ENCODE results near the gene KRT36.

Gene KRT36

DNA sequence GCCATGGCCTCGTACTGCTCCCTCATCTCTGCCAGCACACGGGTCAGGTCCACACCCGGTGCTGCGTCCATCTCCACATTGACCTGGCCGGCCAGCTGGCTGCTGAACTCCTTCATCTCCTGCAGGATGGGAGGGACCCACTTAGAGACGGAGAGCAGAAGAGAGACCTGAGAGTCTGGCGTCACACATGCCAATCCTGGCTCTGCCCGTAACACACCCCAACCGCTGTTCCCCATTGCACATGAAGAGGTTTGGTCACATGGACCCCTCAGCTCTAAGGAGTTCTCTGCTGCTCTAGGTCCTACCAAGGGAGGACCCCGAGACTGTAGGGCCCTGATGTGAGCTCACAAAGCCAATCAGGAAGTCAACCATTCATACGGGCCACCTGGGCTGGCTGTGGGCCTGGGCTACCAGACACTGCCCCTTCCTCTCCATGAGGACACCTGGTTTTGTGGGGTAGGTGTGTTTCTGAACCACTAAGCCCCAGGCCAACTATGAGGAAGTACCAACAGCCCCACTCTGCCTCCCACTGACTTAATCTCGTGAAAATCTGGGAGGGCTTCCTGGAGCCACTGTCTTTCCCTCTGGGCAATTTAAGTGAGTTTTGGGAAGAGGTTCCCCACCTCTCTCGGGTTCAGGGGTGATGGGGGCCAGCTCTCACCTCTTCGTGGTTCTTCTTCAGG, 26.6 kb upstream of the KRT36 start:
- Histone ChIP-seq H3K9ac (ENCODE audit: insufficient read length, low read depth) (no peak overlapping the region), H3K36me3 (ENCODE audit: insufficient read depth, insufficient read length, low read length) (no peaks in the 10 kb centered on the region), H3K4me1 (ENCODE audit: insufficient read depth, insufficient read length) (peaks cover 16% of the 10 kb centered on the region), H3K4me3 (ENCODE audit: insufficient read length, low read depth) (no peak overlapping the region), H3K9me3 (ENCODE audit: insufficient read depth, low read length) (no peaks in the 10 kb centered on the region), H3K27me3 (ENCODE audit: insufficient read depth, insufficient read length) (no peaks in the 10 kb centered on the region)
- no peak for DNase-seq (ENCODE audit: low read depth, low spot score)
- TF ChIP-seq SUZ12 (IDR thresholded peaks at IDR 0.05; ENCODE audit: extremely low read depth, insufficient read depth, insufficient read length) = no peak
- TF ChIP-seq ZNF274 (IDR thresholded peaks at IDR 0.05; ENCODE audit: low read depth, low read length) = no peak
- no peak for TF ChIP-seq YY1 (IDR thresholded peaks at IDR 0.05; ENCODE audit: insufficient read depth, insufficient read length)

DNA sequence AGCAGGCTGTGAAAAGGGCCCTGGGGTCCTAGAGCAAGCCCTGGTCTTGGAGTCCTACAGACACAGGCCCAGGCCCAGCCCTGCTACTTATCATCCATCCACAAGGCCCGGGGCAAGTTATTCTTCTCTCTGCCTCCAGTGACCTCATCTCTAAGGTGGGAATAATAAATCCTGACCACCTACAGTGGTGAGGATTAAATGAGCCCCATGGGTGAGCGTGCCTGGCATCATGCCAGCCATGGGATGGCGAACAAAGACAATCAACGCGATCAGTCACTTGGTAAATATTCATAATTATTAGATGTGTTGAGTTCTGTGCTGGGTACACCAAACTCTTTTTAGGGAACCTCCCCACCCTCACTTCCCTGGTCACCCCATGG, 23.4 kb upstream of the KRT36 start:
- DNase-seq (ENCODE audit: low read depth, low spot score) = no peak
- TF ChIP-seq SUZ12 (IDR thresholded peaks at IDR 0.05; ENCODE audit: extremely low read depth, insufficient read depth, insufficient read length) (no peak), ZNF274 (IDR thresholded peaks at IDR 0.05; ENCODE audit: low read depth, low read length) (no peak), YY1 (IDR thresholded peaks at IDR 0.05; ENCODE audit: insufficient read depth, insufficient read length) (no peak)

DNA sequence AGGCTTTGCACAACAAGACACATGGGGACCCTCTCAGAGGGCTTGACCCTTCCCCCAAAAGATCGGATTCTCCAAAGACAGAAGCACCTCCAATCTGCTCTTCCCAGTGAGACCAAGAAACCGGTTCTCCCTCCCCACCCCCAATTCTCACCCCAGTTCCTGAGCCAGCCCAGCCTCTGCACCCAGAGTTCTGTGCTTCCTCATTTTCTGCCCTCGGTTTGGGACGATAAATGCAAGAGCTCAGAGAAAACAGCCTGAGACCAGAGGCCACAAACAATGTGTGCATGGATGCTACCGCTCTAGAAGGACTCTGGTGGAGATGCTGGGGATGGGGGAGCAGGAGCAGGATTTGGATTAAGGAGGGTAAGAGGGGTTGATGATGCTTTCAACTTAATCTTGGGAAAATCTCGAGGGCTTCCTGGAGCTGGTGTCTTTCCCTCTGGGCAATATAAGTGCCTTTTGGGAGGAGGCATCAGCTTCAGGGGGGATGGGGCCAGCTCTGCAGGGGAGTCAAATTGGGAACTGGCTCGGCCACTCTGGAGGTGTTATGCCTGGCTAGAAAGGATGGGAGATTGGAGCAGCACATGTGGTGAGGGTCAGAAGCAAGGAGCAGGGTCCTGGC, 22.9 kb upstream of the KRT36 start:
- Histone ChIP-seq H3K9ac (ENCODE audit: insufficient read length, low read depth) (no peak overlapping the region), H3K9me3 (ENCODE audit: insufficient read depth, low read length) (no peaks in the 10 kb centered on the region), H3K4me3 (ENCODE audit: insufficient read length, low read depth) (no peak overlapping the region), H3K27me3 (ENCODE audit: insufficient read depth, insufficient read length) (no peaks in the 10 kb centered on the region), H3K36me3 (ENCODE audit: insufficient read depth, insufficient read length, low read length) (no peaks in the 10 kb centered on the region), H3K4me1 (ENCODE audit: insufficient read depth, insufficient read length) (peaks cover 12% of the 10 kb centered on the region)
- no peak for TF ChIP-seq YY1 (IDR thresholded peaks at IDR 0.05; ENCODE audit: insufficient read depth, insufficient read length)
- TF ChIP-seq ZNF274 (IDR thresholded peaks at IDR 0.05; ENCODE audit: low read depth, low read length) = no peak
- TF ChIP-seq SUZ12 (IDR thresholded peaks at IDR 0.05; ENCODE audit: extremely low read depth, insufficient read depth, insufficient read length) = no peak
- no peak for DNase-seq (ENCODE audit: low read depth, low spot score)

More for the DNA sequence above, 23.4 kb upstream of the KRT36 start:
- Histone ChIP-seq H3K36me3 (ENCODE audit: insufficient read depth, insufficient read length, low read length) (no peaks in the 10 kb centered on the region), H3K4me3 (ENCODE audit: insufficient read length, low read depth) (no peak overlapping the region), H3K9me3 (ENCODE audit: insufficient read depth, low read length) (no peaks in the 10 kb centered on the region), H3K27me3 (ENCODE audit: insufficient read depth, insufficient read length) (no peaks in the 10 kb centered on the region), H3K9ac (ENCODE audit: insufficient read length, low read depth) (no peak overlapping the region), H3K4me1 (ENCODE audit: insufficient read depth, insufficient read length) (peaks cover 12% of the 10 kb centered on the region)

DNA sequence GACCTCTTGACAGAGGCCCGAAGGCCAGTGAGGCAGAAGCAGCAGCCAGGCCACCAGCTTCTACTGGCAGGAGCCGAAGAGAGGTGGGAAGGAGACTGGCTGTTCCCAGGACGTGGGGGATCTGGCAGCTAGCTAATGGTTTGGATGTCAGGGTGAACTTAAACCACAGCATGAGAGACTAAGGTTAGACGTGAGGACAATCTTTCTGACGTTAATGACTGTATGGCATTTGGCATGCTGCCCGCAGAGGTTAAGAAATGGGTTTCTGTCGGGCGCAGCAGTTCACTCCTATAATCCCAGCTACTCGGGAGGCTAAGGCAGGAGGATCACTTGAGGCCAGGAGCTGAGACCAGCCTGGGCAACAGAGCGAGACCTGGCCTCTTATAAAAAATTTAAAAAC, 22.0 kb upstream of the KRT36 start:
- no peak for DNase-seq (ENCODE audit: low read depth, low spot score)
- peaks cover 9% of the 10 kb centered on the region for H3K4me1 ChIP-seq (ENCODE audit: insufficient read depth, insufficient read length)
- H3K36me3 ChIP-seq (ENCODE audit: insufficient read depth, insufficient read length, low read length) = no peaks in the 10 kb centered on the region
- no peaks in the 10 kb centered on the region for H3K9me3 ChIP-seq (ENCODE audit: insufficient read depth, low read length)
- H3K27me3 ChIP-seq (ENCODE audit: insufficient read depth, insufficient read length) = no peaks in the 10 kb centered on the region
- no peak overlapping the region for H3K4me3 ChIP-seq (ENCODE audit: insufficient read length, low read depth)
- TF ChIP-seq SUZ12 (IDR thresholded peaks at IDR 0.05; ENCODE audit: extremely low read depth, insufficient read depth, insufficient read length) = no peak
- TF ChIP-seq ZNF274 (IDR thresholded peaks at IDR 0.05; ENCODE audit: low read depth, low read length) = no peak
- TF ChIP-seq YY1 (IDR thresholded peaks at IDR 0.05; ENCODE audit: insufficient read depth, insufficient read length) = no peak
- H3K9ac ChIP-seq (ENCODE audit: insufficient read length, low read depth) = no peak overlapping the region

DNA sequence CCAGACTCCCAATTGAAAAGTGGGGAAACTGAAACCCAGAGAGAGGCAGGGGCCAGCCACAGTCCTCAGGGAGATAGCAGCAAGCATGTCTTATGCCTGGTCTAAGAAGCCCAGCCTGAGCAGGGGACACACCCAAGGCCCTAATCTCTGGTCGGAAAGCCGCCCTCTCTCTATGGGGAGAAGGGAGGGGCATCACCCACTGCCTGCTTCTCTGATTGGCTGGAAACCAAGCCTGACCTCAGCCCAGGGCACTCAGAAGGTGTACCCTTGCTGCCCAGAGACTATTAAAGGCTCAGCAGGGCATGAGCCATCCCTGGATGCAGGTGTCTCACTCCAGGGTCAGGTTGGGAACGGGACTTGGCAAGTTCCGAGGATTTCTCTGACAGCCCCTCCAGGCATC, 21.4 kb upstream of the KRT36 start:
- DNase-seq (ENCODE audit: low read depth, low spot score) = no peak
- H3K4me3 ChIP-seq (ENCODE audit: insufficient read length, low read depth) = no peak overlapping the region
- TF ChIP-seq SUZ12 (IDR thresholded peaks at IDR 0.05; ENCODE audit: extremely low read depth, insufficient read depth, insufficient read length) (no peak), ZNF274 (IDR thresholded peaks at IDR 0.05; ENCODE audit: low read depth, low read length) (no peak), YY1 (IDR thresholded peaks at IDR 0.05; ENCODE audit: insufficient read depth, insufficient read length) (no peak)

DNA sequence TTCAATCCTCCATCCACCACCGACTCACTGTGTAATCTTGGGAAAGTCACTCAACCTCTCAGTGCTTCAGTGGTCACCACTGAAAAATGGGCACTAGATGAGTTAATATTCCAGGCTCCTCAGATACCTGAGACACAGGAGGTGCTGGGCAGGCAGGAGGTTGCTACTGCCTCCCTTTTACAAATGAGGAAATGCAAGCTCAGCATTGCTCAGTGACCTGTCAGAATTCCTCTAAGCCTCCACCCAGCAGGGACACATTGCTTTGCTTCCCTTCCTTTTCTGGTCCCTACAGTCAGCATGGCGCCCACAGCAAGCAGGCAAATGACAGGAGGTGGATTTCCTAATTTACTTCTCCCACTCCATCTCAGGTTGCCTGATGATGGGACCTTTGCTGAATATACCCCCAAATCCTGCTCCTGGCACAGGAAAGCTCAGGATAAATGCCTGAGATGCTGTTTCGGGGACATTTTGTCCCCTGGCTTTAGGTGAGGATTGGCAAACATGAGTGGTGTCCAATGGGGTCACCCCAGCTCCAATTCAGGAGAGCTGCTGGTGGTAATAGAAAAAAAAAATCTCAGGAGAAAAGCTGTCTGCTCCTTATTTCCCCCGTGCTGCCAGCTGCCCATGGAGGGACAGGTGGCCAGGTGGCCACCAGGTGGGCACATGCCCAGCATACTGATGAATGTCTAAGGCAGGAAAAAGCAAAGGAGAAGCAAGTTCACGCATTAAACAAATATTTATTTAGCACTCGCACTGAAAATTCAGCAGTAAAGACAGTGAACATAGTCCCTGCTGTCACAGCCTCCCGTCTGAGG, 20.7 kb upstream of the KRT36 start:
- Histone ChIP-seq H3K9ac (ENCODE audit: insufficient read length, low read depth) (no peak overlapping the region), H3K36me3 (ENCODE audit: insufficient read depth, insufficient read length, low read length) (no peaks in the 10 kb centered on the region), H3K4me3 (ENCODE audit: insufficient read length, low read depth) (no peak overlapping the region), H3K9me3 (ENCODE audit: insufficient read depth, low read length) (no peaks in the 10 kb centered on the region), H3K27me3 (ENCODE audit: insufficient read depth, insufficient read length) (no peaks in the 10 kb centered on the region), H3K4me1 (ENCODE audit: insufficient read depth, insufficient read length) (peaks cover 9% of the 10 kb centered on the region)
- DNase-seq (ENCODE audit: low read depth, low spot score) = no peak
- no peak for TF ChIP-seq SUZ12 (IDR thresholded peaks at IDR 0.05; ENCODE audit: extremely low read depth, insufficient read depth, insufficient read length)
- no peak for TF ChIP-seq YY1 (IDR thresholded peaks at IDR 0.05; ENCODE audit: insufficient read depth, insufficient read length)
- TF ChIP-seq ZNF274 (IDR thresholded peaks at IDR 0.05; ENCODE audit: low read depth, low read length) = no peak

More for the DNA sequence above, 21.4 kb upstream of the KRT36 start:
- Histone ChIP-seq H3K4me1 (ENCODE audit: insufficient read depth, insufficient read length) (peaks cover 9% of the 10 kb centered on the region), H3K9ac (ENCODE audit: insufficient read length, low read depth) (no peak overlapping the region), H3K36me3 (ENCODE audit: insufficient read depth, insufficient read length, low read length) (no peaks in the 10 kb centered on the region), H3K9me3 (ENCODE audit: insufficient read depth, low read length) (no peaks in the 10 kb centered on the region), H3K27me3 (ENCODE audit: insufficient read depth, insufficient read length) (no peaks in the 10 kb centered on the region)

All from NT2/D1 (cell line).